Ascending aorta (tissue), 2 donors: ENCODE data around the gene DDI2. TPM values are rescaled to one million over a fixed set of nuclear protein-coding genes. Genes with fewer than 3 reads are reported as not detected.
A peak's percentile ranks its signal among the peaks of the same experiment; 100 is the strongest.

Experiments used
- DNase-seq, 2 donors: peaks; one replicate each; pipeline ENCODE4 v3.0.0-alpha.2; 2019; ENCODE audit warnings: low spot score in 2 of 2
- H3K27ac ChIP-seq, 2 donors: fragments of 200-600 bp; sonication (generic); one replicate each; pipeline ENCODE4 v1.5.1; 2016 to 2017; ENCODE audit warnings: mild to moderate bottlenecking in 1 of 2
- H3K27me3 ChIP-seq: fragments of 200-600 bp; sonication (generic); one replicate; pipeline ENCODE4 v1.5.1; 2017
- H3K36me3 ChIP-seq, 2 donors: fragments of 200-600 bp; sonication (generic); one replicate each; pipeline ENCODE4 v1.5.1; 2016
- H3K4me1 ChIP-seq, 2 donors: fragments of 200-600 bp; sonication (generic); one replicate each; pipeline ENCODE4 v1.5.1; 2016 to 2017; ENCODE audit warnings: mild to moderate bottlenecking in 1 of 2
- H3K4me3 ChIP-seq, 2 donors: fragments of 200-600 bp; sonication (generic); one replicate each; pipeline ENCODE4 v1.5.1; 2016 to 2017; ENCODE audit warnings: mild to moderate bottlenecking in 1 of 2
- H3K9me3 ChIP-seq, 2 donors: fragments of 200-600 bp; sonication (generic); one replicate each; pipeline ENCODE4 v1.5.1; 2016
- intact Hi-C: fragments of 100-400 bp; cut with DNase I; formaldehyde crosslinking; loops from one replicate; pipeline ENCODE4 v1.15.1; 2023
- total RNA-seq: library from RNA; depleted of rRNA; stranded (reverse); fragments of >200 nt; gene quantifications from one replicate; pipeline ENCODE4 v1.1.0, GENCODE V29; 2016
- TF ChIP-seq, protein P1 (sequence below), 3 experiments: fragments of 200-600 bp in 2 of 3; fragments of 450-650 bp in 1 of 3; sonication (generic) in 2 of 3; IDR thresholded peaks; one replicate each; pipeline ENCODE4 v1.5.1; 2016 to 2019; ENCODE audit warnings: antibody characterized with exemption in 3 of 3, mild to moderate bottlenecking in 1 of 3, moderate library complexity in 1 of 3

DDI2 gene
- total RNA-seq, 1 donor from 2014 or later, result 13.0 TPM

- Histone ChIP-seq H3K27ac (peak overlapping the region; percentile 84 to 91), H3K4me1 (peaks cover 13 to 26% of the 10 kb centered on the region in 2 donors), H3K4me3 (no peak overlapping the region), H3K36me3 (peaks cover 0 to 4% of the 10 kb centered on the region in 2 donors), H3K9me3 (no peaks in the 10 kb centered on the region), H3K27me3 (no peaks in the 10 kb centered on the region)
- no peak for DNase-seq
- intact Hi-C loops, result no loop called here
- TF ChIP-seq, protein P1, sequence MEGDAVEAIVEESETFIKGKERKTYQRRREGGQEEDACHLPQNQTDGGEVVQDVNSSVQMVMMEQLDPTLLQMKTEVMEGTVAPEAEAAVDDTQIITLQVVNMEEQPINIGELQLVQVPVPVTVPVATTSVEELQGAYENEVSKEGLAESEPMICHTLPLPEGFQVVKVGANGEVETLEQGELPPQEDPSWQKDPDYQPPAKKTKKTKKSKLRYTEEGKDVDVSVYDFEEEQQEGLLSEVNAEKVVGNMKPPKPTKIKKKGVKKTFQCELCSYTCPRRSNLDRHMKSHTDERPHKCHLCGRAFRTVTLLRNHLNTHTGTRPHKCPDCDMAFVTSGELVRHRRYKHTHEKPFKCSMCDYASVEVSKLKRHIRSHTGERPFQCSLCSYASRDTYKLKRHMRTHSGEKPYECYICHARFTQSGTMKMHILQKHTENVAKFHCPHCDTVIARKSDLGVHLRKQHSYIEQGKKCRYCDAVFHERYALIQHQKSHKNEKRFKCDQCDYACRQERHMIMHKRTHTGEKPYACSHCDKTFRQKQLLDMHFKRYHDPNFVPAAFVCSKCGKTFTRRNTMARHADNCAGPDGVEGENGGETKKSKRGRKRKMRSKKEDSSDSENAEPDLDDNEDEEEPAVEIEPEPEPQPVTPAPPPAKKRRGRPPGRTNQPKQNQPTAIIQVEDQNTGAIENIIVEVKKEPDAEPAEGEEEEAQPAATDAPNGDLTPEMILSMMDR (IDR thresholded peaks at IDR 0.05), result no peak
Measured at GRCh38 chr1:15705184-15705566, 87.9 kb downstream of the DDI2 start.

DNA sequence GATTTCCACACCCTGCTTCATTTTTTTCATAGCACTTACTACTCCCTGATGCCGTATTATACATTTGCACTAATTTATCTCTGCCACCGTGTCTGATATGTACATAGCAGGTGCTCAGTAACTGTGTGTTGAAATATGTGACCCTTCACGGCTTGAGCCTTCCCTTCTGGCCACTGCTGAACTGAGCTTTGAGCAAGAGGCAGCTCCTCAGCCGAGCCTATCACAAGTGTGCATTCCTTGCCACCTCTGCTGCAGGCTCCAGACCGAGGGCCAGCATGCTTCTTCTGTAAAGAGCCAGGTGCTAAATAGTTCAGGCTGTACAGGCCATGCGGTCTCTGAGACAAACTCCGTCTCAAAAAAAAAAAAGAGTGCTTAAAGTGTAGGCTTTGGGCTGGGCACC lies 89.5 kb downstream of the DDI2 start:
- H3K27me3 ChIP-seq, result no peaks in the 10 kb centered on the region
- no peaks in the 10 kb centered on the region for H3K9me3 ChIP-seq
- H3K4me1 ChIP-seq, result peaks cover 9 to 19% of the 10 kb centered on the region in 2 donors
- TF ChIP-seq, protein P1 (IDR thresholded peaks at IDR 0.05), result no peak
- DNase-seq, result no peak
- intact Hi-C loops, result no loop called here
- H3K4me3 ChIP-seq, result no peak overlapping the region
- peaks cover 0 to 4% of the 10 kb centered on the region in 2 donors for H3K36me3 ChIP-seq
- no peak overlapping the region for H3K27ac ChIP-seq

DNA sequence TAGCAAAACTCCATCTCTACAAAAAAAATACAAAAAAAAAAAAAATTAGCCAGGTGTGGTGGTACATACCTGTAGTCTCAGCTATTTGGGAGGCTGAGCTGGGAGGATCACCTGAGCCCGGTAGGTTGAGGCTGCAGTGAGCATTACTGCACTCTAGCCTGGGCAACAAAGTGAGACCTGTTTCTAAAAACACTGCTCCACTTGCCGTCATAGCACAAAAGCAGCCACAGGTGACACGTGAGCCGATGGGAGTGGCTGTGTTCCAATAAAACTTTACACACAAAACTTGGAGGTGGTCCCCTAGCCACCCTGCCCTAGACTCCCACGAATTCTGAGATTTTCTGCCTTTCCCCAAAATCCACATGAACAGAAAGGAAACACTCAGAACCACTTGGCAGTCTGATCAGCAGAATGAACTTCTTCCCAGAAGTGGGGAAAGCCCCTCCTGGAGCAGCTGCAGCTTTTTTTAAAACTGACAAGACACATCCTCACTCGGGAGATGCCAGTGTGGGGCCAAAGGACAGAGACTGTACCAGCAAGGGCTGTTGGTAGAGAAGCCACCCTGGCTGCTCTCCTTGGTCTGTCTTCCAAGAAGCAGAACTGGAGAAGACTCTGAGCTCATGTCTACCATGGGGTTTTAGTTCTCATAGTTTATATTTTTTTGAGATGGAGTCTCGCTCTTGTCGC lies 90.1 kb downstream of the DDI2 start:
- Histone ChIP-seq H3K4me1 (peaks cover 9 to 19% of the 10 kb centered on the region in 2 donors), H3K36me3 (peaks cover 0 to 4% of the 10 kb centered on the region in 2 donors), H3K9me3 (no peaks in the 10 kb centered on the region), H3K27me3 (no peaks in the 10 kb centered on the region), H3K4me3 (no peak overlapping the region), H3K27ac (no peak overlapping the region)
- intact Hi-C loops, result no loop called here
- no peak for DNase-seq
- TF ChIP-seq, protein P1 (IDR thresholded peaks at IDR 0.05), result no peak

GRCh38 chr1:15708486-15709137 lies 91.4 kb downstream of the DDI2 start:
- intact Hi-C loops, result no loop called here
- H3K9me3 ChIP-seq, result no peaks in the 10 kb centered on the region
- H3K27ac ChIP-seq, result no peak overlapping the region
- TF ChIP-seq, protein P1 (IDR thresholded peaks at IDR 0.05), result no peak
- DNase-seq, result no peak
- peaks cover 9 to 11% of the 10 kb centered on the region in 2 donors for H3K4me1 ChIP-seq
- H3K4me3 ChIP-seq, result no peak overlapping the region
- peaks cover 0 to 4% of the 10 kb centered on the region in 2 donors for H3K36me3 ChIP-seq
- H3K27me3 ChIP-seq, result no peaks in the 10 kb centered on the region

GRCh38 chr1:15709226-15709625 lies 92.0 kb downstream of the DDI2 start:
- intact Hi-C loops, result no loop called here
- no peak overlapping the region for H3K4me3 ChIP-seq
- no peaks in the 10 kb centered on the region for H3K9me3 ChIP-seq
- TF ChIP-seq, protein P1 (IDR thresholded peaks at IDR 0.05), result no peak
- H3K36me3 ChIP-seq, result peaks cover 0 to 4% of the 10 kb centered on the region in 2 donors
- no peak for DNase-seq
- no peaks in the 10 kb centered on the region for H3K27me3 ChIP-seq
- no peak overlapping the region for H3K27ac ChIP-seq
- peaks cover 6 to 11% of the 10 kb centered on the region in 2 donors for H3K4me1 ChIP-seq
